ENCODE data around the gene AKNAD1.

DNA sequence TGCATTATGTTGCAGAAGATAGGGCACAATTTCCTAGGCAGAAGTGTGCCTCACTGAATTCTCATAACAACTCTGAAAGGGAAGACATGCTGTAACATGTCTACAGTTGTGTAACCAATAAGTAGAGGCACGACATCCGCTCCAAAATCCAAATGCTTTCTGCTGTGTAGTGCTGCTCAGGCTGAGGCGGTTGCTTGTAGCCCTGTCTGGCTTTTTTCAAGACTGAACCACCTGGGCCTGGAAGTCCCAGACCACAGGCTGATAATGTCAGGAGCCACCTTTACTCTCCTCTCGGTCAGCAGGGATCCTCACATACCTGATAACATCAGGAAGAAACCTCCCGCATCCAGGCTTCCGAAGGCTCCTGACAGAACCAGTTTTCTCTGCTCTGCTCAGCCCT lies 10.9 kb downstream of the AKNAD1 start:
- TF ChIP-seq EZH2 (IDR thresholded peaks at IDR 0.05; ENCODE audit: low read length, unreplicated experiment) (no peak), EZH2phosphoT487 (IDR thresholded peaks at IDR 0.05; ENCODE audit: borderline replicate concordance, low read length) (no peak), CTCF (conservative IDR thresholded peaks at IDR 0.05; ENCODE audit: low read depth, low read length) (no peak)

Data from PC-3 (cell line).